IMR-90 (cell line): ENCODE results near the gene CAV2. TPM values are rescaled to one million over a fixed set of nuclear protein-coding genes. Genes with fewer than 3 reads are reported as not detected.

ENCODE experiments used
- ATAC-seq: fragments of 200-7000 bp; cut with Tn5 transposase; 2 replicates; pipeline ENCODE4 v1.9.1; 2020; ENCODE audit warnings: low read depth, mild to moderate bottlenecking, moderate library complexity
- BruUV-seq: library from RNA; stranded (reverse); fragments of 400-500 nt; replicated peaks from 2 replicates; lab custom pipeline; 2021; lab: Mats Ljungman, UMichigan
- CTCF ChIA-PET: fragments of 300-600 bp; formaldehyde crosslinking; extraction: SDS; loops from one replicate; lab custom pipeline; 2021; ENCODE audit warnings: antibody characterized with exemption; lab: Yijun Ruan, JAX
- POLR2A ChIA-PET: fragments of 300-600 bp; sonication (Branson Sonifier 250); formaldehyde crosslinking; loops from one replicate; lab custom pipeline; 2022; ENCODE audit warnings: antibody characterized with exemption; ENCODE audit not compliant: unreplicated experiment; lab: Charles Lee
- DNase-seq: peaks from one replicate; pipeline ENCODE4 v3.0.0; 2013
- H2AFZ ChIP-seq: replicated peaks from 2 replicates; pipeline ENCODE3; 2013; ENCODE audit warnings: low read length, mild to moderate bottlenecking; ENCODE audit not compliant: poor library complexity
- H2AK5ac ChIP-seq: 2 replicates; pipeline ENCODE4 v1.6.1; 2013; ENCODE audit warnings: low read depth, low read length, inconsistent platforms
- H2AK9ac ChIP-seq: replicated peaks from 2 replicates; pipeline ENCODE3; 2013; ENCODE audit warnings: mild to moderate bottlenecking, low read depth, low read length, moderate library complexity; ENCODE audit not compliant: poor library complexity
- H2BK120ac ChIP-seq: 2 replicates; pipeline ENCODE4 v1.6.1; 2013; ENCODE audit warnings: low read depth, low read length, inconsistent platforms
- H2BK15ac ChIP-seq: 3 replicates; pipeline ENCODE4 v1.6.1; 2013; ENCODE audit warnings: low read depth, low read length, inconsistent platforms
- H2BK20ac ChIP-seq: 2 replicates; pipeline ENCODE4 v1.6.1; 2013; ENCODE audit warnings: low read depth, mild to moderate bottlenecking, inconsistent platforms, low read length, moderate library complexity
- H2BK5ac ChIP-seq: 2 replicates; pipeline ENCODE4 v1.6.1; 2013; ENCODE audit warnings: mild to moderate bottlenecking, low read depth, low read length, inconsistent platforms; ENCODE audit not compliant: poor library complexity, severe bottlenecking
- H3K14ac ChIP-seq: replicated peaks from 2 replicates; pipeline ENCODE4 v1.6.1; 2013; ENCODE audit warnings: low read depth, low read length, inconsistent platforms
- H3K18ac ChIP-seq: 2 replicates; pipeline ENCODE4 v1.6.1; 2013; ENCODE audit warnings: low read depth, low read length, control low read depth
- H3K23ac ChIP-seq: 2 replicates; pipeline ENCODE4 v1.6.1; 2013; ENCODE audit warnings: low read depth, low read length, inconsistent platforms
- H3K27ac ChIP-seq: 2 replicates; pipeline ENCODE4 v1.5.1; 2013; ENCODE audit warnings: mild to moderate bottlenecking, control low read depth, low read length; ENCODE audit not compliant: insufficient read depth
- H3K27me3 ChIP-seq: 2 replicates; pipeline ENCODE4 v1.6.1; 2013; ENCODE audit warnings: low read length; ENCODE audit not compliant: control insufficient read depth, insufficient read depth
- H3K36me3 ChIP-seq: 2 replicates; pipeline ENCODE4 v1.6.1; 2013; ENCODE audit warnings: low read length, mixed read lengths; ENCODE audit not compliant: control insufficient read depth, insufficient read depth
- H3K4ac ChIP-seq: 2 replicates; pipeline ENCODE4 v1.6.1; 2013; ENCODE audit warnings: low read depth, low read length, inconsistent platforms
- H3K4me1 ChIP-seq: 2 replicates; pipeline ENCODE4 v1.6.1; 2013; ENCODE audit warnings: low read length, mixed read lengths; ENCODE audit not compliant: control insufficient read depth, insufficient read depth
- H3K4me2 ChIP-seq: 2 replicates; pipeline ENCODE4 v1.6.1; 2013; ENCODE audit warnings: low read depth, mild to moderate bottlenecking, control low read depth, low read length, moderate library complexity
- H3K4me3 ChIP-seq: 2 replicates; pipeline ENCODE4 v1.5.1; 2013; ENCODE audit warnings: low read depth, mild to moderate bottlenecking, control low read depth, low read length, moderate library complexity; ENCODE audit not compliant: insufficient read depth
- H3K56ac ChIP-seq: 2 replicates; pipeline ENCODE4 v1.6.1; 2013; ENCODE audit warnings: low read length, inconsistent platforms; ENCODE audit not compliant: insufficient read depth; ENCODE audit errors: extremely low read depth
- H3K79me1 ChIP-seq, 2 experiments: 2 replicates each; pipeline ENCODE4 v1.6.1; 2013; ENCODE audit warnings: low read length in 2 of 2, inconsistent platforms in 1 of 2, low read depth in 1 of 2
- H3K9ac ChIP-seq: 2 replicates; pipeline ENCODE4 v1.6.1; 2013; ENCODE audit warnings: low read depth, low read length, control low read depth
- H3K9me1 ChIP-seq: 2 replicates; pipeline ENCODE4 v1.6.1; 2013; ENCODE audit warnings: low read length, inconsistent platforms; ENCODE audit not compliant: insufficient read depth
- H3K9me3 ChIP-seq: 2 replicates; pipeline ENCODE4 v1.6.1; 2013; ENCODE audit warnings: low read length; ENCODE audit not compliant: control insufficient read depth, insufficient read depth
- H4K20me1 ChIP-seq: 2 replicates; pipeline ENCODE4 v1.6.1; 2013; ENCODE audit warnings: low read length, inconsistent platforms; ENCODE audit not compliant: insufficient read depth
- H4K5ac ChIP-seq: 2 replicates; pipeline ENCODE4 v1.6.1; 2013; ENCODE audit warnings: mild to moderate bottlenecking, low read depth, low read length, control low read depth
- H4K8ac ChIP-seq, 2 experiments: 2 replicates each; pipeline ENCODE4 v1.6.1; 2013; ENCODE audit warnings: low read depth in 2 of 2, low read length in 2 of 2, control low read depth in 1 of 2, inconsistent platforms in 1 of 2
- H4K91ac ChIP-seq: 2 replicates; pipeline ENCODE4 v1.6.1; 2013; ENCODE audit warnings: low read depth, low read length, inconsistent platforms; ENCODE audit not compliant: insufficient read depth
- BHLHE40 ChIP-seq: fragments of 150-350 bp; IDR thresholded peaks from 2 replicates; pipeline ENCODE4 v1.6.1; 2016; ENCODE audit warnings: mild to moderate bottlenecking, low read depth, low read length
- CEBPB ChIP-seq: IDR thresholded peaks from 2 replicates; pipeline ENCODE4 v1.6.1; 2012; ENCODE audit warnings: low read depth, low read length, improper control_type of control experiment
- CHD1 ChIP-seq: IDR thresholded peaks from 2 replicates; pipeline ENCODE4 v1.6.1; 2012; ENCODE audit warnings: low read depth, low read length, improper control_type of control experiment
- FOS ChIP-seq: fragments of 150-350 bp; IDR thresholded peaks from 2 replicates; pipeline ENCODE4 v1.6.1; 2016; ENCODE audit warnings: low read depth, low read length
- MAFK ChIP-seq: IDR thresholded peaks from 2 replicates; pipeline ENCODE4 v1.6.1; 2012; ENCODE audit warnings: low read depth, low read length, improper control_type of control experiment
- MAZ ChIP-seq: IDR thresholded peaks from 2 replicates; pipeline ENCODE4 v1.6.1; 2012; ENCODE audit warnings: low read depth, mild to moderate bottlenecking, low read length, improper control_type of control experiment, moderate library complexity, borderline replicate concordance
- MXI1 ChIP-seq: IDR thresholded peaks from 2 replicates; pipeline ENCODE4 v1.6.1; 2012; ENCODE audit warnings: low read depth, mild to moderate bottlenecking, low read length, moderate library complexity, borderline replicate concordance
- NFE2L2 ChIP-seq: fragments of 150-350 bp; IDR thresholded peaks from 2 replicates; pipeline ENCODE4 v1.6.1; 2016; ENCODE audit warnings: low read depth, mild to moderate bottlenecking, low read length
- POLR2A ChIP-seq: IDR thresholded peaks from 2 replicates; pipeline ENCODE4 v1.6.1; 2012; ENCODE audit warnings: mild to moderate bottlenecking, low read depth, low read length
- RAD21 ChIP-seq: IDR thresholded peaks from 2 replicates; pipeline ENCODE4 v1.6.1; 2012; ENCODE audit warnings: low read length, improper control_type of control experiment
- RCOR1 ChIP-seq: IDR thresholded peaks from 2 replicates; pipeline ENCODE4 v1.6.1; 2012; ENCODE audit warnings: mild to moderate bottlenecking, low read length, improper control_type of control experiment; ENCODE audit not compliant: insufficient replicate concordance
- RFX5 ChIP-seq: IDR thresholded peaks from 2 replicates; pipeline ENCODE4 v1.8.0; 2012; ENCODE audit warnings: low read depth, mild to moderate bottlenecking, low read length, moderate library complexity
- SMC3 ChIP-seq: fragments of 150-350 bp; IDR thresholded peaks from 2 replicates; pipeline ENCODE4 v1.6.1; 2016; ENCODE audit warnings: low read depth, mild to moderate bottlenecking, antibody characterized with exemption, low read length, moderate library complexity
- WGBS, 2 experiments: methylation state at CpG; one replicate each; pipeline versions ENCODE4 v1.1.5 to v1.1.7; 2013; ENCODE audit warnings: missing lambda C conversion rate in 2 of 2; ENCODE audit not compliant: insufficient read length in 1 of 2; ENCODE audit errors: extremely low coverage in 2 of 2; 5-methylcytosine and 5-hydroxymethylcytosine counted together
- dilution Hi-C: fragments of 300-500 bp; cut with HindIII; formaldehyde crosslinking; loops from one replicate; pipeline ENCODE4 v1.14.3; 2018; ENCODE audit warnings: low sequenced_read_pairs; ENCODE audit not compliant: unreplicated experiment
- in situ Hi-C: fragments of 300-500 bp; cut with MboI; formaldehyde crosslinking; loops from 3 replicates; pipeline ENCODE4 v1.14.3; 2019; ENCODE audit warnings: low sequenced_read_pairs, inconsistent platforms, mixed read lengths
- intact Hi-C: fragments of 100-400 bp; cut with micrococcal nuclease; formaldehyde crosslinking; loops from 2 replicates; pipeline ENCODE4 v1.10.0; 2022
- polyA plus RNA-seq, 3 experiments: library from polyadenylated mRNA; depleted of rRNA; stranded (reverse); fragments of >200 nt; gene quantifications; 2 replicates each; pipeline ENCODE4 v1.2.3, GENCODE V29; 2012; ENCODE audit warnings: low replicate concordance in 1 of 3
- total RNA-seq: library from RNA; depleted of rRNA; stranded (reverse); fragments of >200 nt; gene quantifications from 2 replicates; pipeline ENCODE4 v1.2.3, GENCODE V29; 2012
- TF ChIP-seq, protein P1 (sequence below): conservative IDR thresholded peaks from 2 replicates; pipeline ENCODE4 v1.5.1; 2012; ENCODE audit warnings: mild to moderate bottlenecking, low read depth, low read length, improper control_type of control experiment
- TF ChIP-seq, protein P2 (sequence below): fragments of 150-350 bp; IDR thresholded peaks from 2 replicates; pipeline ENCODE4 v1.6.1; 2017; ENCODE audit warnings: mild to moderate bottlenecking, antibody characterized with exemption, low read length, low read depth

Gene CAV2
- total and polyA plus RNA-seq, 2 of the 4 experiments (the other 2 are of a cell fraction) = 199 to 265 TPM

DNA sequence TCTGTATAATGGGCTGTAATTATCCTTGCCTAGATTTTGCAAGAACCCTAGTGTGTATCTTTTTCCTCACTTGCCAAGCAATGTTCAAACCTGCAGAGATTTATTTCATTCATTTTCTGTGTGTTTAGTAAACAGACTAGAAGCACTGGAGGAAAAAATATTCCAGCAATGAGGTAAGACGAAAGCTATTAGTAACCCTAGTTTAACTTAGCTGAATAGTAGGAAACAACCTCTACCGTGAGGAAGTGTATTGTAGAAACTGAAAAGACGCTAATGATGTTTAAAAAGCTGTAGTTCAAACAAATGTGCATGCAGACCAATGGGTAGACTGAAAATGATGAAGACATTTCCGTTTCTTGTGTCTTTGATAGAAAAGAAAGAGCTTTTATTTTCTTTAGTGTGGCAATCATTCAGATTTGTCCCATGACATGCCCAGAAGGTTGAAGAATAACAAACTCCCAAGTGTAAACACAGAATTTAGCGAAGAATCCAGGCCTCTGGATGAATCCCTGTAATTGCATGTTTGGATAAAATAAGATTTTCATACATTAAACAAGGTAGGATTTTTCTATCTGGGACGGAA is 46.0 kb downstream of the CAV2 start:
- in situ Hi-C loops (no loop called here), intact Hi-C loops (no loop called here), dilution Hi-C loops (no loop called here)
- Histone ChIP-seq H3K18ac (peak overlapping the region; percentile 72), H3K9ac (no peak overlapping the region), H2BK120ac (no peak overlapping the region), H4K20me1 (peaks cover 27% of the 10 kb centered on the region; the same call in 1 of the 2 replicates), H3K23ac (no peak overlapping the region), H3K14ac (no peak overlapping the region), H3K36me3 (peaks cover 32% of the 10 kb centered on the region), H2AK5ac (no peak overlapping the region), H2BK20ac (0 out of 2 replicates have a peak overlapping the region, but pooled peaks have one; percentile 48), H3K4me3 (no peak overlapping the region), H2AFZ (no peak overlapping the region), H2AK9ac (no peak overlapping the region), H3K4me1 (peaks cover 35% of the 10 kb centered on the region), H3K9me1 (peaks cover 35% of the 10 kb centered on the region), H3K27me3 (no peaks in the 10 kb centered on the region), H3K27ac (peak overlapping the region; percentile 53; the same call in 1 of the 2 replicates), H3K9me3 (no peaks in the 10 kb centered on the region), H3K56ac (no peak overlapping the region), H2BK5ac (peak overlapping the region; percentile 95), H2BK15ac (no peak overlapping the region), H4K91ac (no peak overlapping the region; the same call in 1 of the 2 replicates), H3K4ac (no peak overlapping the region; the same call in 1 of the 2 replicates), H3K4me2 (peak overlapping the region; percentile 2; the same call in 1 of the 2 replicates), H4K8ac (no peak overlapping the region; a peak in 1 of 4 replicates), H3K79me1 (peaks cover 37 to 86% of the 10 kb centered on the region in 2 experiments), H4K5ac (peak overlapping the region; percentile 40; the same call in 1 of the 2 replicates)
- peak; percentile 53 for DNase-seq
- CTCF ChIA-PET = interaction anchor here (0.9 to 1.4 kb wide), 3 partner anchors 19 to 46 kb away, joined by 3 to 4 read pairs (median 3); no protein-coding TSS in a partner anchor
- WGBS, 2 experiments = 67% methylated on average over 1 of the region's 6 CpGs; no CpG with 5 or more reads in 1 of the 2 experiments
- no peak for TF ChIP-seq SMC3
- no peak for TF ChIP-seq RFX5
- TF ChIP-seq CEBPB = no peak
- no peak for TF ChIP-seq CHD1
- TF ChIP-seq RCOR1 = no peak
- no peak for TF ChIP-seq RAD21
- no peak for TF ChIP-seq BHLHE40
- TF ChIP-seq FOS = no peak
- TF ChIP-seq MAZ = no peak
- no peak for TF ChIP-seq MXI1
- TF ChIP-seq NFE2L2 = no peak
- TF ChIP-seq, protein P1, sequence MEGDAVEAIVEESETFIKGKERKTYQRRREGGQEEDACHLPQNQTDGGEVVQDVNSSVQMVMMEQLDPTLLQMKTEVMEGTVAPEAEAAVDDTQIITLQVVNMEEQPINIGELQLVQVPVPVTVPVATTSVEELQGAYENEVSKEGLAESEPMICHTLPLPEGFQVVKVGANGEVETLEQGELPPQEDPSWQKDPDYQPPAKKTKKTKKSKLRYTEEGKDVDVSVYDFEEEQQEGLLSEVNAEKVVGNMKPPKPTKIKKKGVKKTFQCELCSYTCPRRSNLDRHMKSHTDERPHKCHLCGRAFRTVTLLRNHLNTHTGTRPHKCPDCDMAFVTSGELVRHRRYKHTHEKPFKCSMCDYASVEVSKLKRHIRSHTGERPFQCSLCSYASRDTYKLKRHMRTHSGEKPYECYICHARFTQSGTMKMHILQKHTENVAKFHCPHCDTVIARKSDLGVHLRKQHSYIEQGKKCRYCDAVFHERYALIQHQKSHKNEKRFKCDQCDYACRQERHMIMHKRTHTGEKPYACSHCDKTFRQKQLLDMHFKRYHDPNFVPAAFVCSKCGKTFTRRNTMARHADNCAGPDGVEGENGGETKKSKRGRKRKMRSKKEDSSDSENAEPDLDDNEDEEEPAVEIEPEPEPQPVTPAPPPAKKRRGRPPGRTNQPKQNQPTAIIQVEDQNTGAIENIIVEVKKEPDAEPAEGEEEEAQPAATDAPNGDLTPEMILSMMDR = no peak
- no peak for TF ChIP-seq MAFK
- no peak for TF ChIP-seq POLR2A
- TF ChIP-seq, protein P2, sequence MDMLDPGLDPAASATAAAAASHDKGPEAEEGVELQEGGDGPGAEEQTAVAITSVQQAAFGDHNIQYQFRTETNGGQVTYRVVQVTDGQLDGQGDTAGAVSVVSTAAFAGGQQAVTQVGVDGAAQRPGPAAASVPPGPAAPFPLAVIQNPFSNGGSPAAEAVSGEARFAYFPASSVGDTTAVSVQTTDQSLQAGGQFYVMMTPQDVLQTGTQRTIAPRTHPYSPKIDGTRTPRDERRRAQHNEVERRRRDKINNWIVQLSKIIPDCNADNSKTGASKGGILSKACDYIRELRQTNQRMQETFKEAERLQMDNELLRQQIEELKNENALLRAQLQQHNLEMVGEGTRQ = no peak
- ATAC-seq = no peak
- POLR2A ChIA-PET = no interaction called here
- no TSS peak for BruUV-seq
